SK-N-SH treated with all-trans-retinoic acid at 6 μM for 48 hours (cell line): ENCODE results near the gene SPOCD1.

ENCODE experiments used
- ATAC-seq: fragments of 200-7000 bp; cut with Tn5 transposase; 3 replicates; pipeline ENCODE4 v1.9.1; 2020; ENCODE audit warnings: mild to moderate bottlenecking, moderate library complexity
- BACH2 ChIP-seq: fragments of 250-450 bp; sonication (Bioruptor Pico); IDR thresholded peaks from 2 replicates; pipeline ENCODE4 v1.9.0; 2021; ENCODE audit warnings: mild to moderate bottlenecking, borderline replicate concordance
- CSDC2 ChIP-seq: fragments of 250-450 bp; sonication (Bioruptor Pico); IDR thresholded peaks from 2 replicates; pipeline ENCODE4 v1.5.0; 2020; ENCODE audit warnings: mild to moderate bottlenecking, moderate library complexity
- ESRRG ChIP-seq: fragments of 250-450 bp; sonication (Bioruptor Pico); IDR thresholded peaks from 2 replicates; pipeline ENCODE4 v1.6.1; 2021; ENCODE audit warnings: mild to moderate bottlenecking
- GLIS3 ChIP-seq: fragments of 250-450 bp; sonication (Bioruptor Pico); IDR thresholded peaks from 2 replicates; pipeline ENCODE4 v1.5.0; 2020; ENCODE audit warnings: mild to moderate bottlenecking, moderate library complexity
- ISL1 ChIP-seq: fragments of 250-450 bp; sonication (Bioruptor Pico); IDR thresholded peaks from 2 replicates; pipeline ENCODE4 v2.1.2; 2022; ENCODE audit warnings: mild to moderate bottlenecking, moderate library complexity
- OSR1 ChIP-seq: fragments of 250-450 bp; sonication (Bioruptor Pico); IDR thresholded peaks from 2 replicates; pipeline ENCODE4 v1.8.0; 2022; ENCODE audit warnings: moderate library complexity, mild to moderate bottlenecking, inconsistent platforms
- RARB ChIP-seq: fragments of 250-450 bp; sonication (Bioruptor Pico); IDR thresholded peaks from 2 replicates; pipeline ENCODE4 v1.8.0; 2021; ENCODE audit warnings: mild to moderate bottlenecking, moderate library complexity
- SNAI2 ChIP-seq: fragments of 250-450 bp; sonication (Bioruptor Pico); IDR thresholded peaks from 2 replicates; pipeline ENCODE4 v1.5.0; 2020; ENCODE audit warnings: mild to moderate bottlenecking, moderate library complexity
- TCF4 ChIP-seq: fragments of 250-450 bp; sonication (Bioruptor Pico); IDR thresholded peaks from 2 replicates; pipeline ENCODE4 v1.8.0; 2021; ENCODE audit warnings: mild to moderate bottlenecking, moderate library complexity, borderline replicate concordance
- TOX ChIP-seq: fragments of 250-450 bp; sonication (Bioruptor Pico); IDR thresholded peaks from 2 replicates; pipeline ENCODE4 v1.8.0; 2021; ENCODE audit warnings: mild to moderate bottlenecking, moderate library complexity, borderline replicate concordance
- ZFP3 ChIP-seq: fragments of 250-450 bp; sonication (Bioruptor Pico); IDR thresholded peaks from 2 replicates; pipeline ENCODE4 v1.5.0; 2020; ENCODE audit warnings: mild to moderate bottlenecking, moderate library complexity
- ZFP30 ChIP-seq: fragments of 450-650 bp; formaldehyde crosslinking; IDR thresholded peaks from 2 replicates; pipeline ENCODE4 v1.5.0; 2022; ENCODE audit warnings: mild to moderate bottlenecking, moderate library complexity
- ZNF565 ChIP-seq: fragments of 450-650 bp; formaldehyde crosslinking; conservative IDR thresholded peaks from 2 replicates; pipeline ENCODE4 v1.5.0; 2020; ENCODE audit warnings: low read depth, mild to moderate bottlenecking, moderate library complexity
- ZNF70 ChIP-seq: fragments of 450-650 bp; formaldehyde crosslinking; IDR thresholded peaks from 2 replicates; pipeline ENCODE4 v1.5.0; 2020; ENCODE audit warnings: mild to moderate bottlenecking, moderate library complexity
- ZNF8 ChIP-seq: fragments of 450-650 bp; formaldehyde crosslinking; IDR thresholded peaks from 2 replicates; pipeline ENCODE4 v1.5.0; 2020; ENCODE audit warnings: mild to moderate bottlenecking, moderate library complexity
- TF ChIP-seq, protein P1 (sequence below): fragments of 250-450 bp; sonication (Bioruptor Pico); IDR thresholded peaks from 2 replicates; pipeline ENCODE4 v1.5.0; 2020; ENCODE audit warnings: mild to moderate bottlenecking, moderate library complexity
- TF ChIP-seq, protein P2 (sequence below): fragments of 250-450 bp; sonication (Bioruptor Pico); IDR thresholded peaks from 2 replicates; pipeline ENCODE4 v1.5.1; 2021; ENCODE audit warnings: mild to moderate bottlenecking, moderate library complexity
- TF ChIP-seq, protein P3 (sequence below): fragments of 250-450 bp; sonication (Bioruptor Pico); IDR thresholded peaks from 2 replicates; pipeline ENCODE4 v1.8.0; 2020; ENCODE audit warnings: mild to moderate bottlenecking, moderate library complexity, borderline replicate concordance
- TF ChIP-seq, protein P4 (sequence below): fragments of 250-450 bp; sonication (Bioruptor Pico); IDR thresholded peaks from 2 replicates; pipeline ENCODE4 v1.5.1; 2020; ENCODE audit warnings: low read depth, mild to moderate bottlenecking, moderate library complexity
- TF ChIP-seq, protein P5 (sequence below): fragments of 250-450 bp; sonication (Bioruptor Pico); IDR thresholded peaks from 2 replicates; pipeline ENCODE4 v1.8.0; 2021; ENCODE audit warnings: low read depth, mild to moderate bottlenecking, moderate library complexity, borderline replicate concordance

Gene SPOCD1

DNA sequence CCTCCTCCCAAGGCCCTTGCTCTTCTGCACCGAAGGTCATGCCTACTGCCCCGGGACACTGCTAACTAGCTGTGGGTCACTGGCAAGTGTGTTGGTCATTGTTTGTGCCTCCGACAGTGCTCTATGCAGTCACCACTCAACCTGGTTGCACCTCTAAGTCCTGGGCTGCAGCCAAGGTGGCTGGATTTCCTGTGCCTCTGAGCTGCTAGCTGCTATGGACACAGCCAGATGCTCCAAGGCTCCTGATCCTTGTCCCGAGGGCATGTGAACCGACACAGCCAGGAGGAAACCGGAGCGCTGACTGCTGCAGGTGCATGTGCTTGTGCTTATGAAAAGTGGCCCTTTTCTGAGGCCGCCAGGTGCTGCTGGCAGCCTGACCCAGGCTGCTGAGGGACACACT, 14.7 kb upstream of the SPOCD1 start:
- no peak for ATAC-seq

DNA sequence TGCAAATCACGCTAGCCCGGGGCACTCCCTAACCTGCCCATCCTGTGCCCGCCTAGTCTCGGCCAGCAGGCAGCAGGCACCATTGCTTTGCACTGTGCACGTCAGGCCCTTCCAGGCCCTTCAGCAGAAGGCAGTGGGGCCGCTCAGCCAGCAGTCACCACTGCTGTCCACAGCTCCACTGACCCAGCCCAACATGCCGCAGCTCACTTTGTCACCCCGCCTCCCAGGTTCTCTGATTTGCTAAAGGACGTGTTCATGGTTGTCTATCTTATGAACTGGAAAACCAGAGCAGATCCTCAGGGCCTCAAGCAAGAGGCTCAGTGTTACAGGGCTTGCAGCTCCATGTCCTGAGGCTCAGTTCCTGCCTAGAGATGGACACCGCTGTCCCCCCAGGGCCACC, 14.2 kb upstream of the SPOCD1 start:
- TF ChIP-seq TCF4 (CRISPR knock-in tag) (no peak), GLIS3 (CRISPR knock-in tag) (no peak), ZFP3 (no peak), ZNF8 (no peak), BACH2 (CRISPR knock-in tag) (no peak), ISL1 (no peak), ZNF565 (CRISPR knock-in tag) (no peak)
- TF ChIP-seq, protein P1, sequence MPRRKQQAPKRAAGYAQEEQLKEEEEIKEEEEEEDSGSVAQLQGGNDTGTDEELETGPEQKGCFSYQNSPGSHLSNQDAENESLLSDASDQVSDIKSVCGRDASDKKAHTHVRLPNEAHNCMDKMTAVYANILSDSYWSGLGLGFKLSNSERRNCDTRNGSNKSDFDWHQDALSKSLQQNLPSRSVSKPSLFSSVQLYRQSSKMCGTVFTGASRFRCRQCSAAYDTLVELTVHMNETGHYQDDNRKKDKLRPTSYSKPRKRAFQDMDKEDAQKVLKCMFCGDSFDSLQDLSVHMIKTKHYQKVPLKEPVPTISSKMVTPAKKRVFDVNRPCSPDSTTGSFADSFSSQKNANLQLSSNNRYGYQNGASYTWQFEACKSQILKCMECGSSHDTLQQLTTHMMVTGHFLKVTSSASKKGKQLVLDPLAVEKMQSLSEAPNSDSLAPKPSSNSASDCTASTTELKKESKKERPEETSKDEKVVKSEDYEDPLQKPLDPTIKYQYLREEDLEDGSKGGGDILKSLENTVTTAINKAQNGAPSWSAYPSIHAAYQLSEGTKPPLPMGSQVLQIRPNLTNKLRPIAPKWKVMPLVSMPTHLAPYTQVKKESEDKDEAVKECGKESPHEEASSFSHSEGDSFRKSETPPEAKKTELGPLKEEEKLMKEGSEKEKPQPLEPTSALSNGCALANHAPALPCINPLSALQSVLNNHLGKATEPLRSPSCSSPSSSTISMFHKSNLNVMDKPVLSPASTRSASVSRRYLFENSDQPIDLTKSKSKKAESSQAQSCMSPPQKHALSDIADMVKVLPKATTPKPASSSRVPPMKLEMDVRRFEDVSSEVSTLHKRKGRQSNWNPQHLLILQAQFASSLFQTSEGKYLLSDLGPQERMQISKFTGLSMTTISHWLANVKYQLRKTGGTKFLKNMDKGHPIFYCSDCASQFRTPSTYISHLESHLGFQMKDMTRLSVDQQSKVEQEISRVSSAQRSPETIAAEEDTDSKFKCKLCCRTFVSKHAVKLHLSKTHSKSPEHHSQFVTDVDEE (CRISPR knock-in tag), result no peak
- TF ChIP-seq, protein P2, sequence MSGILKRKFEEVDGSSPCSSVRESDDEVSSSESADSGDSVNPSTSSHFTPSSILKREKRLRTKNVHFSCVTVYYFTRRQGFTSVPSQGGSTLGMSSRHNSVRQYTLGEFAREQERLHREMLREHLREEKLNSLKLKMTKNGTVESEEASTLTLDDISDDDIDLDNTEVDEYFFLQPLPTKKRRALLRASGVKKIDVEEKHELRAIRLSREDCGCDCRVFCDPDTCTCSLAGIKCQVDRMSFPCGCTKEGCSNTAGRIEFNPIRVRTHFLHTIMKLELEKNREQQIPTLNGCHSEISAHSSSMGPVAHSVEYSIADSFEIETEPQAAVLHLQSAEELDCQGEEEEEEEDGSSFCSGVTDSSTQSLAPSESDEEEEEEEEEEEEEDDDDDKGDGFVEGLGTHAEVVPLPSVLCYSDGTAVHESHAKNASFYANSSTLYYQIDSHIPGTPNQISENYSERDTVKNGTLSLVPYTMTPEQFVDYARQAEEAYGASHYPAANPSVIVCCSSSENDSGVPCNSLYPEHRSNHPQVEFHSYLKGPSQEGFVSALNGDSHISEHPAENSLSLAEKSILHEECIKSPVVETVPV, result no peak
- TF ChIP-seq, all 23 proteins: peak for 0
- no peak for ATAC-seq

More for the DNA sequence above, 14.7 kb upstream of the SPOCD1 start:
- no peak for TF ChIP-seq TCF4 (CRISPR knock-in tag)
- TF ChIP-seq SNAI2 (CRISPR knock-in tag), result no peak
- no peak for TF ChIP-seq ZNF70 (CRISPR knock-in tag)
- TF ChIP-seq, protein P1 (CRISPR knock-in tag), result no peak
- TF ChIP-seq, protein P3, sequence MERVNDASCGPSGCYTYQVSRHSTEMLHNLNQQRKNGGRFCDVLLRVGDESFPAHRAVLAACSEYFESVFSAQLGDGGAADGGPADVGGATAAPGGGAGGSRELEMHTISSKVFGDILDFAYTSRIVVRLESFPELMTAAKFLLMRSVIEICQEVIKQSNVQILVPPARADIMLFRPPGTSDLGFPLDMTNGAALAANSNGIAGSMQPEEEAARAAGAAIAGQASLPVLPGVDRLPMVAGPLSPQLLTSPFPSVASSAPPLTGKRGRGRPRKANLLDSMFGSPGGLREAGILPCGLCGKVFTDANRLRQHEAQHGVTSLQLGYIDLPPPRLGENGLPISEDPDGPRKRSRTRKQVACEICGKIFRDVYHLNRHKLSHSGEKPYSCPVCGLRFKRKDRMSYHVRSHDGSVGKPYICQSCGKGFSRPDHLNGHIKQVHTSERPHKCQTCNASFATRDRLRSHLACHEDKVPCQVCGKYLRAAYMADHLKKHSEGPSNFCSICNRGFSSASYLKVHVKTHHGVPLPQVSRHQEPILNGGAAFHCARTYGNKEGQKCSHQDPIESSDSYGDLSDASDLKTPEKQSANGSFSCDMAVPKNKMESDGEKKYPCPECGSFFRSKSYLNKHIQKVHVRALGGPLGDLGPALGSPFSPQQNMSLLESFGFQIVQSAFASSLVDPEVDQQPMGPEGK (CRISPR knock-in tag), result no peak
- no peak for TF ChIP-seq CSDC2 (CRISPR knock-in tag)
- TF ChIP-seq ZNF565 (CRISPR knock-in tag), result no peak
- TF ChIP-seq, protein P4, sequence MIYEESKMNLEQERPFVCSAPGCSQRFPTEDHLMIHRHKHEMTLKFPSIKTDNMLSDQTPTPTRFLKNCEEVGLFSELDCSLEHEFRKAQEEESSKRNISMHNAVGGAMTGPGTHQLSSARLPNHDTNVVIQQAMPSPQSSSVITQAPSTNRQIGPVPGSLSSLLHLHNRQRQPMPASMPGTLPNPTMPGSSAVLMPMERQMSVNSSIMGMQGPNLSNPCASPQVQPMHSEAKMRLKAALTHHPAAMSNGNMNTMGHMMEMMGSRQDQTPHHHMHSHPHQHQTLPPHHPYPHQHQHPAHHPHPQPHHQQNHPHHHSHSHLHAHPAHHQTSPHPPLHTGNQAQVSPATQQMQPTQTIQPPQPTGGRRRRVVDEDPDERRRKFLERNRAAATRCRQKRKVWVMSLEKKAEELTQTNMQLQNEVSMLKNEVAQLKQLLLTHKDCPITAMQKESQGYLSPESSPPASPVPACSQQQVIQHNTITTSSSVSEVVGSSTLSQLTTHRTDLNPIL (CRISPR knock-in tag), result no peak
- no peak for TF ChIP-seq ZFP30
- TF ChIP-seq BACH2 (CRISPR knock-in tag), result no peak

DNA sequence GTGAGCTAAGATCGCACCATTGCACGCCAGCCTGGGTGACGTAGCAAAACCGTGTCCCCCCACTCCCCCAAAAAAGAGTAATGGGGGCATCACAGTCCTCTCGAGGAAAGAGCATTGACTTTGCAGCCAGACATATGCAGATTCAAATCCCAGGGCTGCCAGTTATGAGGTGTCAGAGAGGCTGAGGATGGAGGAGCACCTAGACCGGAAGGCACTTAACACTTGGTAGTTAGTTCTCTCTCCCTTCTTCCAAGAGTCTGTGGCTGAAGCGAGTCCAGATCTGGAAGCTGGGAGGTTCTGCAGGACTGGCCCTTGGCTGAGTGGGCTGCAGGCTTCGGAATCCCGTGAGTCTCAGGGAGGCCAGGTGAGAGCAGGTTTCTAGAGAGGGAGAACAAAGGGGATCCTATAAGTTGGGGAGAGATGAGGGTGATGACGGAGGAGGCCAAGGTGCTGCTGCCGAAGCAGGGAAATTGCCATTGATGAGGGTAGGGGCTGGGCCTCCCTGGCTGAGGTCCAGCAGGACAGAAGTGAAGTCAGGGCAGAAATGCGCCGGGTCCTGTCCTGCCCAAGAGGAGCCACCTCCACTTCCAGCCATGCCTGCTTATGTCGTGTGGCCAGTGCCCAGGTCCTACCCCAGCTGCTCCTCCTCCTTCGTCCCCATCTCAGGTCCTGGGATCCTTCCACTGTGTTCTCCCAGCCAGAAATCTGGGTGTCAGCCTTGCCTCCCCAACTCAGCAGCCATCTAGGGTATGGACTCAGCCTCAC, 13.3 kb upstream of the SPOCD1 start:
- TF ChIP-seq, protein P4 (CRISPR knock-in tag), result no peak
- TF ChIP-seq ESRRG (CRISPR knock-in tag) (no peak), OSR1 (CRISPR knock-in tag) (no peak), ZFP3 (no peak), ZNF565 (CRISPR knock-in tag) (no peak), RARB (no peak), TOX (no peak)
- TF ChIP-seq, protein P5, sequence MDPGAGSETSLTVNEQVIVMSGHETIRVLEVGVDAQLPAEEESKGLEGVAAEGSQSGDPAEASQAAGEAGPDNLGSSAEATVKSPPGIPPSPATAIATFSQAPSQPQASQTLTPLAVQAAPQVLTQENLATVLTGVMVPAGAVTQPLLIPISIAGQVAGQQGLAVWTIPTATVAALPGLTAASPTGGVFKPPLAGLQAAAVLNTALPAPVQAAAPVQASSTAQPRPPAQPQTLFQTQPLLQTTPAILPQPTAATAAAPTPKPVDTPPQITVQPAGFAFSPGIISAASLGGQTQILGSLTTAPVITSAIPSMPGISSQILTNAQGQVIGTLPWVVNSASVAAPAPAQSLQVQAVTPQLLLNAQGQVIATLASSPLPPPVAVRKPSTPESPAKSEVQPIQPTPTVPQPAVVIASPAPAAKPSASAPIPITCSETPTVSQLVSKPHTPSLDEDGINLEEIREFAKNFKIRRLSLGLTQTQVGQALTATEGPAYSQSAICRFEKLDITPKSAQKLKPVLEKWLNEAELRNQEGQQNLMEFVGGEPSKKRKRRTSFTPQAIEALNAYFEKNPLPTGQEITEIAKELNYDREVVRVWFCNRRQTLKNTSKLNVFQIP (CRISPR knock-in tag), result no peak
- TF ChIP-seq, protein P3 (CRISPR knock-in tag), result no peak
- ATAC-seq, result no peak
